GM23338 (cell line): ENCODE data around the gene DAGLA. TPM values are rescaled to one million over a fixed set of nuclear protein-coding genes. Genes with fewer than 3 reads are reported as not detected.

ENCODE experiments used
- ATAC-seq: fragments of 200-7000 bp; cut with Tn5 transposase; 3 replicates; pipeline ENCODE4 v1.9.1; 2020
- DNase-seq: peaks from one replicate; pipeline ENCODE4 v3.0.0-alpha.2; 2015; ENCODE audit warnings: low spot score
- H2AFZ ChIP-seq: fragments of 200-600 bp; sonication (generic); 2 replicates; pipeline ENCODE4 v1.8.0; 2016; ENCODE audit warnings: antibody characterized with exemption, mild to moderate bottlenecking, moderate library complexity
- H3F3A ChIP-seq: fragments of 200-600 bp; sonication (generic); replicated peaks from 2 replicates; pipeline ENCODE4 v1.8.0; 2017; ENCODE audit warnings: antibody characterized with exemption, mixed run types, low read depth
- H3K27ac ChIP-seq: fragments of 200-600 bp; sonication (generic); 2 replicates; pipeline ENCODE4 v1.6.1; 2016; ENCODE audit warnings: low read depth
- H3K27me3 ChIP-seq: fragments of 200-600 bp; sonication (generic); 2 replicates; pipeline ENCODE4 v1.8.0; 2016; ENCODE audit warnings: mild to moderate bottlenecking, mixed run types, moderate library complexity; ENCODE audit not compliant: insufficient read depth
- H3K36me3 ChIP-seq: fragments of 200-600 bp; sonication (generic); 2 replicates; pipeline ENCODE4 v1.8.0; 2016; ENCODE audit warnings: mild to moderate bottlenecking; ENCODE audit not compliant: insufficient read depth
- H3K4me1 ChIP-seq: fragments of 200-600 bp; sonication (generic); 2 replicates; pipeline ENCODE4 v1.8.0; 2016; ENCODE audit warnings: mild to moderate bottlenecking, moderate library complexity; ENCODE audit not compliant: insufficient read depth
- H3K4me2 ChIP-seq: fragments of 200-600 bp; sonication (generic); 2 replicates; pipeline ENCODE4 v1.7.1; 2017; ENCODE audit warnings: mixed run types
- H3K4me3 ChIP-seq: fragments of 200-600 bp; sonication (generic); 2 replicates; pipeline ENCODE4 v1.6.1; 2016; ENCODE audit warnings: mixed run types
- H3K79me2 ChIP-seq: fragments of 200-600 bp; sonication (generic); replicated peaks from 2 replicates; pipeline ENCODE4 v1.8.0; 2017; ENCODE audit warnings: mild to moderate bottlenecking; ENCODE audit not compliant: insufficient read depth
- H3K9me2 ChIP-seq: fragments of 200-600 bp; sonication (generic); 2 replicates; pipeline ENCODE4 v1.8.0; 2017; ENCODE audit not compliant: insufficient read depth
- H4K20me1 ChIP-seq: fragments of 200-600 bp; sonication (generic); replicated peaks from 2 replicates; pipeline ENCODE4 v1.8.0; 2017; ENCODE audit warnings: mild to moderate bottlenecking; ENCODE audit not compliant: insufficient read depth
- H3K27ac Mint-ChIP-seq: 2 replicates; pipeline ENCODE4 v1.8.0; 2020; ENCODE audit warnings: inconsistent platforms, mild to moderate bottlenecking, moderate library complexity, mixed read lengths
- H3K27me3 Mint-ChIP-seq: 3 replicates; pipeline ENCODE4 v1.8.0; 2022; ENCODE audit warnings: low read depth, mild to moderate bottlenecking, moderate library complexity, mixed read lengths, inconsistent platforms; ENCODE audit not compliant: insufficient read depth, poor library complexity
- H3K36me3 Mint-ChIP-seq: 3 replicates; pipeline ENCODE4 v1.8.0; 2021; ENCODE audit warnings: low read depth, mild to moderate bottlenecking, inconsistent platforms, moderate library complexity, mixed read lengths
- H3K4me1 Mint-ChIP-seq: 3 replicates; pipeline ENCODE4 v1.8.0; 2020; ENCODE audit warnings: mild to moderate bottlenecking, inconsistent platforms, mixed read lengths
- H3K4me3 Mint-ChIP-seq: 3 replicates; pipeline ENCODE4 v1.8.0; 2021; ENCODE audit warnings: moderate library complexity, mild to moderate bottlenecking, inconsistent platforms, mixed read lengths
- H3K9me3 Mint-ChIP-seq: 3 replicates; pipeline ENCODE4 v1.8.0; 2020; ENCODE audit warnings: moderate library complexity, mild to moderate bottlenecking, inconsistent platforms, mixed read lengths
- CREB1 ChIP-seq: fragments of 250-450 bp; sonication (Bioruptor Pico); IDR thresholded peaks from 2 replicates; pipeline ENCODE4 v1.5.0; 2020; ENCODE audit warnings: low read depth, mild to moderate bottlenecking, moderate library complexity
- CTCF ChIP-seq, 2 experiments: fragments of 200-600 bp in 1 of 2; sonication (generic) in 1 of 2; conservative IDR thresholded peaks; 2 replicates each; pipeline versions ENCODE4 v1.5.1 to v1.6.1; 2016 to 2017; ENCODE audit warnings: antibody characterized with exemption in 2 of 2, low read depth in 2 of 2, mild to moderate bottlenecking in 2 of 2, moderate library complexity in 1 of 2
- ETS1 ChIP-seq: IDR thresholded peaks from 2 replicates; pipeline ENCODE4 v1.6.1; 2016; ENCODE audit warnings: antibody characterized with exemption
- EZH2phosphoT487 ChIP-seq: fragments of 200-600 bp; sonication (generic); IDR thresholded peaks from one replicate; pipeline ENCODE4 v1.8.1; 2018; ENCODE audit warnings: antibody characterized with exemption; ENCODE audit not compliant: unreplicated experiment
- JUNB ChIP-seq: IDR thresholded peaks from one replicate; pipeline ENCODE4 v1.6.1; 2016; ENCODE audit warnings: antibody characterized with exemption; ENCODE audit not compliant: unreplicated experiment
- NANOG ChIP-seq: IDR thresholded peaks from 2 replicates; pipeline ENCODE4 v1.6.1; 2016; ENCODE audit warnings: antibody characterized with exemption, borderline replicate concordance
- REST ChIP-seq: IDR thresholded peaks from one replicate; pipeline ENCODE4 v1.6.1; 2018; ENCODE audit warnings: antibody characterized with exemption; ENCODE audit not compliant: unreplicated experiment
- polyA plus RNA-seq: library from polyadenylated mRNA; unstranded; fragments of >200 nt; fragmentation: Nextera tagmentation; extraction: Ambion mirVana; gene quantifications from 2 replicates; pipeline ENCODE4 v1.2.1, GENCODE V29; 2016
- total RNA-seq: library from RNA; depleted of rRNA; stranded (reverse); fragments of >200 nt; shearing (Covaris generic); gene quantifications from 2 replicates; pipeline ENCODE4 v1.2.3, GENCODE V29; 2014

Gene DAGLA
- total and polyA plus RNA-seq, 2 experiments from 2014 or later = 0.55 to 2.5 TPM

GRCh38 chr11:61769169-61769920, 89.2 kb downstream of the DAGLA start:
- Histone ChIP-seq H2AFZ (no peak overlapping the region), H3K36me3 (no peaks in the 10 kb centered on the region), H3F3A (no peaks in the 10 kb centered on the region), H3K27me3 (no peaks in the 10 kb centered on the region), H3K4me2 (peak overlapping the region; percentile 38; the same call in 1 of the 2 replicates), H3K79me2 (no peaks in the 10 kb centered on the region), H4K20me1 (no peaks in the 10 kb centered on the region), H3K27ac (no peak overlapping the region), H3K9me2 (no peaks in the 10 kb centered on the region), H3K4me1 (peaks cover 11% of the 10 kb centered on the region), H3K4me3 (no peak overlapping the region)
- TF ChIP-seq EZH2phosphoT487 (no peak), CREB1 (CRISPR knock-in tag) (no peak), CTCF (conservative IDR thresholded peaks at IDR 0.05; ENCODE audit: low read depth in 2 of 2) (peak; percentile 27 to 49), JUNB (no peak)
- DNase-seq = peak; percentile 74
- H3K27ac Mint-ChIP-seq = no peak overlapping the region
- H3K27me3 Mint-ChIP-seq = peaks cover 2% of the 10 kb centered on the region
- H3K4me1 Mint-ChIP-seq = peaks cover 18% of the 10 kb centered on the region
- no peaks in the 10 kb centered on the region for H3K9me3 Mint-ChIP-seq
- H3K36me3 Mint-ChIP-seq = no peaks in the 10 kb centered on the region; the same call in 2 of the 3 replicates
- ATAC-seq = peak; percentile 59
- H3K4me3 Mint-ChIP-seq = no peak overlapping the region

- H3K4me1 Mint-ChIP-seq = peaks cover 14% of the 10 kb centered on the region
- no peak overlapping the region for H3K4me3 Mint-ChIP-seq
- no peak overlapping the region for H2AFZ ChIP-seq
- no peaks in the 10 kb centered on the region for H4K20me1 ChIP-seq
- H3K4me3 ChIP-seq = no peak overlapping the region
- no peak for DNase-seq
- H3F3A ChIP-seq = no peaks in the 10 kb centered on the region
- peaks cover 6% of the 10 kb centered on the region for H3K4me1 ChIP-seq
- peaks cover 6% of the 10 kb centered on the region for H3K27me3 Mint-ChIP-seq
- no peak overlapping the region for H3K27ac ChIP-seq
- no peak for ATAC-seq
- no peaks in the 10 kb centered on the region; the same call in 2 of the 3 replicates for H3K36me3 Mint-ChIP-seq
- no peak overlapping the region for H3K27ac Mint-ChIP-seq
- no peaks in the 10 kb centered on the region for H3K36me3 ChIP-seq
- no peaks in the 10 kb centered on the region for H3K9me3 Mint-ChIP-seq
- H3K79me2 ChIP-seq = no peaks in the 10 kb centered on the region
- H3K4me2 ChIP-seq = peak overlapping the region; percentile 38; the same call in 1 of the 2 replicates
- H3K9me2 ChIP-seq = no peaks in the 10 kb centered on the region
- no peaks in the 10 kb centered on the region for H3K27me3 ChIP-seq
- TF ChIP-seq JUNB = no peak
- TF ChIP-seq NANOG = no peak
- no peak for TF ChIP-seq REST
- TF ChIP-seq ETS1 = no peak
- no peak for TF ChIP-seq EZH2phosphoT487
These were observed 89.9 kb downstream of the DAGLA start for GRCh38 chr11:61769946-61770683.
